BE2C (cell line): ENCODE measurements around the gene CHSY1.

Experiments used
- DNase-seq: peaks from one replicate; pipeline ENCODE4 v3.0.0-alpha.2; 2020
- H3K27me3 ChIP-seq: fragments of 250-450 bp; sonication (Bioruptor Pico); 2 replicates; pipeline ENCODE4 v1.5.1; 2020; ENCODE audit warnings: mild to moderate bottlenecking
- H3K36me3 ChIP-seq: fragments of 250-450 bp; sonication (Bioruptor Pico); 2 replicates; pipeline ENCODE4 v1.5.1; 2020; ENCODE audit warnings: mild to moderate bottlenecking
- H3K4me1 ChIP-seq: fragments of 250-450 bp; sonication (Bioruptor Pico); 2 replicates; pipeline ENCODE4 v1.5.1; 2020
- H3K4me3 ChIP-seq: 2 replicates; pipeline ENCODE4 v1.5.1; 2011; ENCODE audit warnings: low read depth, low read length
- H3K9me3 ChIP-seq: fragments of 250-450 bp; sonication (Bioruptor Pico); 2 replicates; pipeline ENCODE4 v1.5.1; 2020
- CTCF ChIP-seq: IDR thresholded peaks from 2 replicates; pipeline ENCODE4 v1.5.1; 2012; ENCODE audit warnings: mild to moderate bottlenecking, low read depth, low read length

Gene CHSY1

GRCh38 chr15:101133181-101133460 is 118.7 kb downstream of the CHSY1 start:
- H3K4me3 ChIP-seq = no peak overlapping the region
- DNase-seq = no peak
- TF ChIP-seq CTCF = no peak

GRCh38 chr15:101132390-101133180 is 119.3 kb downstream of the CHSY1 start:
- Histone ChIP-seq H3K9me3 (no peaks in the 10 kb centered on the region), H3K4me3 (no peak overlapping the region), H3K4me1 (peaks cover 4% of the 10 kb centered on the region), H3K27me3 (no peaks in the 10 kb centered on the region), H3K36me3 (no peaks in the 10 kb centered on the region)
- no peak for TF ChIP-seq CTCF
- DNase-seq = no peak

More at GRCh38 chr15:101133181-101133460, 118.7 kb downstream of the CHSY1 start:
- Histone ChIP-seq H3K36me3 (no peaks in the 10 kb centered on the region), H3K9me3 (no peaks in the 10 kb centered on the region), H3K4me1 (peaks cover 9% of the 10 kb centered on the region), H3K27me3 (no peaks in the 10 kb centered on the region)

GRCh38 chr15:101131489-101132389 is 120.1 kb downstream of the CHSY1 start:
- DNase-seq = no peak
- Histone ChIP-seq H3K9me3 (no peaks in the 10 kb centered on the region), H3K4me3 (no peak overlapping the region), H3K27me3 (no peaks in the 10 kb centered on the region), H3K4me1 (peaks cover 6% of the 10 kb centered on the region), H3K36me3 (no peaks in the 10 kb centered on the region)
- no peak for TF ChIP-seq CTCF

- Histone ChIP-seq H3K27me3 (no peaks in the 10 kb centered on the region), H3K36me3 (no peaks in the 10 kb centered on the region), H3K4me1 (peaks cover 10% of the 10 kb centered on the region), H3K9me3 (no peaks in the 10 kb centered on the region), H3K4me3 (no peak overlapping the region)
- no peak for TF ChIP-seq CTCF
- no peak for DNase-seq
These were observed 121.9 kb downstream of the CHSY1 start for GRCh38 chr15:101129851-101130380.

GRCh38 chr15:101128221-101129015 is 123.4 kb downstream of the CHSY1 start:
- Histone ChIP-seq H3K4me3 (no peak overlapping the region), H3K27me3 (no peaks in the 10 kb centered on the region), H3K9me3 (no peaks in the 10 kb centered on the region), H3K36me3 (no peaks in the 10 kb centered on the region), H3K4me1 (peaks cover 10% of the 10 kb centered on the region)
- no peak for TF ChIP-seq CTCF
- DNase-seq = no peak
